NB4 (cell line): ENCODE measurements around the gene PDE3A.

Source experiments
- CTCF ChIP-seq: IDR thresholded peaks from one replicate; pipeline ENCODE4 v1.5.1; 2012; ENCODE audit warnings: low read depth, low read length
- MAX ChIP-seq: IDR thresholded peaks from 2 replicates; pipeline ENCODE4 v1.6.1; 2011; ENCODE audit warnings: low read depth, low read length
- MYC ChIP-seq: IDR thresholded peaks from 2 replicates; pipeline ENCODE4 v1.6.1; 2011; ENCODE audit warnings: low read depth, low read length
- POLR2A ChIP-seq: IDR thresholded peaks from 2 replicates; pipeline ENCODE4 v1.6.1; 2011; ENCODE audit warnings: mild to moderate bottlenecking; ENCODE audit not compliant: insufficient read length; ENCODE audit errors: extremely low read depth

GRCh38 chr12:20452496-20453010 is 84.2 kb downstream of the PDE3A start:
- TF ChIP-seq CTCF: no peak
- TF ChIP-seq MAX: no peak
- no peak for TF ChIP-seq MYC
- no peak for TF ChIP-seq POLR2A
